ENCODE measurements around the gene STK33. TPM values are rescaled to one million over a fixed set of nuclear protein-coding genes. Genes with fewer than 3 reads are reported as not detected.

STK33 gene
- total and polyA plus RNA-seq, 2 of the 13 experiments (the other 11 are each of a cell fraction or from before 2014, with no cell fraction given) = 2.7 to 12.6 TPM

- no peak for TF ChIP-seq DR1 (CRISPR knock-in tag; IDR thresholded peaks at IDR 0.05)
- no peak for TF ChIP-seq HNF1B (CRISPR knock-in tag; IDR thresholded peaks at IDR 0.05)
- no peak for TF ChIP-seq FOXC1 (CRISPR knock-in tag; IDR thresholded peaks at IDR 0.05; ENCODE audit: borderline replicate concordance)
- TF ChIP-seq ZEB1 (IDR thresholded peaks at IDR 0.05; ENCODE audit: insufficient replicate concordance, low read depth) = no peak
- TF ChIP-seq KDM5A (IDR thresholded peaks at IDR 0.05; ENCODE audit: borderline replicate concordance, low read length) = no peak
Observed at GRCh38 chr11:8347978-8348377, 246.1 kb downstream of the STK33 start (continued).

- ATAC-seq (no peak), FAIRE-seq (no peak), DNase-seq (ENCODE audit: low spot score) (no peak)
- Histone ChIP-seq H3K36me3 (replicated peaks in 1 of 2; ENCODE audit: control insufficient read depth in 1 of 2, insufficient read depth in 2 of 2, low read length in 2 of 2) (no peaks in the 10 kb centered on the region), H3K9me3 (ENCODE audit: low read length) (no peaks in the 10 kb centered on the region), H4K20me1 (ENCODE audit: insufficient read depth, low read length) (no peaks in the 10 kb centered on the region; the same call in 1 of the 2 replicates), H3K4me3 (replicated peaks in 1 of 3; ENCODE audit: insufficient read depth in 1 of 3, low read depth in 2 of 3, low read length in 3 of 3) (no peak overlapping the region), H3K27ac (ENCODE audit: extremely low read length, insufficient read depth, low read length) (no peak overlapping the region), H3K79me2 (ENCODE audit: insufficient read depth, low read length) (no peaks in the 10 kb centered on the region), H3K4me2 (ENCODE audit: low read depth, low read length) (no peak overlapping the region), H3K9ac (ENCODE audit: insufficient read depth, low read depth, low read length) (no peak overlapping the region), H3K4me1 (ENCODE audit: insufficient read depth, low read length) (0 out of 2 replicates have a peak, but pooled peaks cover 7% of the 10 kb centered on the region), H3K27me3 (ENCODE audit: control insufficient read depth in 1 of 2, insufficient read depth in 2 of 2, low read length in 2 of 2) (peaks cover 0 to 21% of the 10 kb centered on the region in 2 experiments; a peak in 3 of 5 replicates), H2AFZ (ENCODE audit: low read length) (no peak overlapping the region)
- BruUV-seq (replicated peaks) = no TSS peak
- WGBS (ENCODE audit: low lambda C conversion rate) = 17% methylated on average over 10 of the region's 16 CpGs
- in situ Hi-C loops (cut with HindIII; ENCODE audit: extremely low pct_ligation_motif_present, low pct_unique_long_range_greater_than_20kb) = no loop called here
- intact Hi-C loops (cut with micrococcal nuclease; ENCODE audit: unreplicated experiment) = no loop called here
- ChIA-PET CTCF (ENCODE audit: low intra/inter-chr PET ratio, low total read pairs) (no interaction called here), POLR2A (no interaction called here)
- TF ChIP-seq RNF219 (CRISPR knock-in tag; IDR thresholded peaks at IDR 0.05) = no peak
- TF ChIP-seq ZFP82 (CRISPR knock-in tag; IDR thresholded peaks at IDR 0.05; ENCODE audit: borderline replicate concordance) = no peak
- no peak for TF ChIP-seq MXD1 (CRISPR knock-in tag; IDR thresholded peaks at IDR 0.05)
- TF ChIP-seq ZNF430 (CRISPR knock-in tag; IDR thresholded peaks at IDR 0.05) = no peak
- no peak for TF ChIP-seq IRX3 (CRISPR knock-in tag; IDR thresholded peaks at IDR 0.05; ENCODE audit: borderline replicate concordance, low read depth)
- TF ChIP-seq ZNF20 (CRISPR knock-in tag; IDR thresholded peaks at IDR 0.05) = no peak
- no peak for TF ChIP-seq PHB2 (IDR thresholded peaks at IDR 0.05; ENCODE audit: partially characterized antibody)
- TF ChIP-seq ZNF543 (CRISPR knock-in tag; IDR thresholded peaks at IDR 0.05) = no peak
- TF ChIP-seq SATB2 (CRISPR knock-in tag; IDR thresholded peaks at IDR 0.05) = no peak
- no peak for TF ChIP-seq KMT2B (CRISPR knock-in tag; IDR thresholded peaks at IDR 0.05)
- TF ChIP-seq ZNF782 (CRISPR knock-in tag; IDR thresholded peaks at IDR 0.05; ENCODE audit: borderline replicate concordance) = no peak
- TF ChIP-seq ZBTB20 (CRISPR knock-in tag; IDR thresholded peaks at IDR 0.05; ENCODE audit: borderline replicate concordance, low read depth) = no peak
- TF ChIP-seq ETS1 (CRISPR knock-in tag; IDR thresholded peaks at IDR 0.05) = no peak
- no peak for TF ChIP-seq ZNF484 (CRISPR knock-in tag; IDR thresholded peaks at IDR 0.05; ENCODE audit: borderline replicate concordance, low read depth)
Observed at GRCh38 chr11:8346157-8346755, 247.8 kb downstream of the STK33 start.
